ENCODE data around the gene RALGAPA1. TPM values are rescaled to one million over a fixed set of nuclear protein-coding genes. Genes with fewer than 3 reads are reported as not detected.
"Not testable (repeated sequence)": the region's sequence is repeated elsewhere in the genome, so short reads cannot be mapped to it uniquely, and the experiment has no call there.

The RALGAPA1 gene
- polyA plus RNA-seq, 3 donors from 2014 or later = 13.1 to 31.2 (median 19.8) TPM

DNA sequence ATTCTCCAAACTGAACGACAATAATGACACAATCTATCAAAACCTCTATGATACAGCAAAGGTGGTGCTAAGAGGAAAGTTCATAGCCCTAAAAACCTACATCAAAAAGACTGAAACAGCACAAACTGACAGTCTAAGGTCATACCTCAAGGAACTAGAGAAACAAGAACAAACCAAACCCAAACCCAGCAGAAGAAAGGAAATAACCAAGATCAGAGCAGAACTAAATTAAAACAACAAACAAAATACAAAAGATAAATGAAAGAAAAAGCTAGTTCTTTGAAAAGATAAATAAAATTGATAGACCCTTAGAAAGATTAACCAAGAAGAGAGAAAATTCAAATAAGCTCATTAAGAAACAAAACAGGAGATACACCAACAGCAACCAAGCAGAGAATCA is 75.6 kb downstream of the RALGAPA1 start:
- H3K27ac Mint-ChIP-seq; H3K4me3 Mint-ChIP-seq; H3K9me3 Mint-ChIP-seq; H3K4me1 Mint-ChIP-seq; DNase-seq; H3K27me3 Mint-ChIP-seq (ENCODE audit: low read depth in 3 of 3): not testable (repeated sequence)
- peaks cover 37 to 46% (median 39%) of the 10 kb centered on the region in 3 donors for H3K36me3 Mint-ChIP-seq

DNA sequence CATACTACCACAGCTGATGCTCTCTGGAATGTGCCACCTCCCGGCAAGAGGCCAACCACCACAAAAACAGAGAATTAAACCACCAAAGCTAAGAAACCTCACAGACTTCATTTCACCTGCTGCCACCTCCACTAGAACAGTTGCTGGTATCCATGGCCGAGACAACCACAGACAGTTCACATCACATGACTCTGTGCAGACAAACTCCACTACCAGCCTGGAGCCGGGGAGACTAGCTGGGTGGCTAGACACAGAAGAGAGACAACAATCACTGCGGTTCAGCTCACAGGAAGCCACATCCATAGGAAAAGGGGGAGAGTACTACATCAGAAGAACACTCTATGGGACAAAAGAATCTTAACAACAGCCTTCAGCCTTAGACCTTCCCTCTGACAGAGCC is 78.2 kb downstream of the RALGAPA1 start:
- Mint-ChIP-seq H3K27ac (no peak overlapping the region), H3K4me1 (peaks cover 0 to 2% of the 10 kb centered on the region in 2 donors), H3K27me3 (ENCODE audit: low read depth in 3 of 3) (no peaks in the 10 kb centered on the region), H3K4me3 (no peak overlapping the region), H3K9me3 (no peaks in the 10 kb centered on the region), H3K36me3 (peaks cover 37 to 48% (median 46%) of the 10 kb centered on the region in 3 donors)
- no peak for DNase-seq

DNA sequence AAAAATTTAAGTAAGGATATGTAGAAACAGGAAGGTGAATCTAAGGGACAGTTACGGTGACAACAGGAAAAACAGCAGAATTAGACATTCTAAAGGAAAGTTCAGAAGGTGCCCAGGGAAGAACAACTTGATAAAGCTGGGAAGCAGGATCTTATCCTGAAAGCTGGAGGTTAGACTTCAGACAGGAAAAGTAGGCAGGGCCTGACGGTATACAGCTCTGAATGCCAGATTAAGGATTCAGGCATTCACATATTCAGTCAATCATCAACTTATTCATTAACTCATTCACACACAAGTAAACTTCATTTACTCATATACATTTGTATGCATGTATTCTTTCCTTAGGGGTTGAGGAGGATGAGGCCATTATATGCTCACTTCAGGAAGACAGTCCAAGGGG is 81.3 kb downstream of the RALGAPA1 start:
- no peak for DNase-seq
- Mint-ChIP-seq H3K9me3 (no peaks in the 10 kb centered on the region), H3K4me1 (peaks cover 0 to 2% of the 10 kb centered on the region in 2 donors), H3K36me3 (peaks cover 24 to 35% (median 29%) of the 10 kb centered on the region in 3 donors), H3K27me3 (ENCODE audit: low read depth in 3 of 3) (no peaks in the 10 kb centered on the region), H3K4me3 (no peak overlapping the region), H3K27ac (peak overlapping the region in 1 of 6 donors; percentile 55)

DNA sequence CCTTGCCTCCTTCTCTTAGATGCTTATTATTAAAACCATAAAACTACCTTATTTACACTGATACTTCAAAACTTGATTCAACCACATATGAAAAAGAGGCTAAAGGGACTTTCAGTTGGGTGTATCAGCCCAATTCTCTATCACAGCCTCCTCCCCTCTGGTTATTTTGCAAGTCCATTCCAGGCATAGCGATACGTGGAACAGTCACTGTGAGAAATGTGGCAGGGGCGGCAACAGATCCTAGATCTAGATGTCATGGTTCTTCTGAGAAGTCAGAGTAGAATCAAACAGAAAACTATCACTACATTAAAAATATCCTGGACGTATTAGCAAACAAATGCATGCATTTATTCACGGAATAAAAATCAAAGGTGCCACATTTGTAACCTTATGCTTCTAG is 83.2 kb downstream of the RALGAPA1 start:
- Mint-ChIP-seq H3K36me3 (peaks cover 26 to 39% (median 30%) of the 10 kb centered on the region in 3 donors), H3K4me3 (no peak overlapping the region), H3K9me3 (no peaks in the 10 kb centered on the region)

DNA sequence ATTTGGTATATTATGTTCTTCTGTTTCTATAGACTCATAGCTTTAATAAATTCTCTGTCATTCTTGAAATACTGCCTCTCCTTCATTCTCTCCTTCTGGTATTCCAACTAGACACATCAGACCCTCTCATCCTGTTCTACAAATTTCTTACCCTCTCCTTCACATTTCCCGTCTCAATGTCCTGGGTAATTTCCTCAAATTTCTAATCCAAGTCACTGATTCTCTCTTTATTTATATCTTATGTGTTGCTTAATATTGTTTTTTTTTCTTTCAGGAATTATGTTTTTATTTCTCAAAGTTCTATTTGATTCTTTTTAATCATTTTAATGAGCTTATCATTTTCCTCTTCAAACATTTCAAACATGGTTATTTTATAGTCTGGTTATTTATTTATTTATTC is 94.0 kb downstream of the RALGAPA1 start:
- no peak overlapping the region for H3K4me3 Mint-ChIP-seq
- H3K4me1 Mint-ChIP-seq = no peaks in the 10 kb centered on the region
- no peak overlapping the region for H3K27ac Mint-ChIP-seq
- H3K36me3 Mint-ChIP-seq = peaks cover 24 to 39% (median 39%) of the 10 kb centered on the region in 3 donors
- peaks cover 0 to 2% (median 0%) of the 10 kb centered on the region in 6 donors for H3K9me3 Mint-ChIP-seq
- DNase-seq = no peak
- no peaks in the 10 kb centered on the region for H3K27me3 Mint-ChIP-seq (ENCODE audit: low read depth in 3 of 3)

More for the DNA sequence above, 83.2 kb downstream of the RALGAPA1 start:
- DNase-seq = no peak
- Mint-ChIP-seq H3K4me1 (peaks cover 0 to 2% of the 10 kb centered on the region in 2 donors), H3K27ac (no peak overlapping the region), H3K27me3 (ENCODE audit: low read depth in 3 of 3) (peaks cover 0 to 2% (median 0%) of the 10 kb centered on the region in 3 donors)

DNA sequence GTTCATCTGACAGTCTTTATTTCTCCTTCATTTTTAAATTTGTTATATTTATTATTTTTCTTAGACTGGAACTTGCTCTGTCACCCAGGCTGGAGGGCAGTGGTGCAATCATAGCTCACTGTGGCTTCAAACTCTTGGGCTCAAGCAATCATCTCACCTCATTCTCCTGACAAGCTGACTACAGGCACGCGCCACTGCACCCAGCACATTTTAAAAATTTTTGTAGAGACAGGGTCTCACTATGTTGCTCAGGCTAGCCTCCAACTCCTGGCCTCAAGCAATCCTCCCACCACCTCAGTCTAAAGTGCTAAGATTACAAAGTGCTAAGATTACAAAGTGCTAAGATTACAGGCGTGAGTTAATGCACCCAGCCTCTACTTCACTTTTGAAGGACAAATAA is 96.6 kb downstream of the RALGAPA1 start:
- no peak for DNase-seq
- Mint-ChIP-seq H3K4me3 (no peak overlapping the region), H3K9me3 (peaks cover 0 to 2% (median 0%) of the 10 kb centered on the region in 6 donors), H3K27me3 (ENCODE audit: low read depth in 3 of 3) (no peaks in the 10 kb centered on the region), H3K36me3 (peaks cover 23 to 51% (median 46%) of the 10 kb centered on the region in 3 donors), H3K4me1 (no peaks in the 10 kb centered on the region), H3K27ac (no peak overlapping the region)

DNA sequence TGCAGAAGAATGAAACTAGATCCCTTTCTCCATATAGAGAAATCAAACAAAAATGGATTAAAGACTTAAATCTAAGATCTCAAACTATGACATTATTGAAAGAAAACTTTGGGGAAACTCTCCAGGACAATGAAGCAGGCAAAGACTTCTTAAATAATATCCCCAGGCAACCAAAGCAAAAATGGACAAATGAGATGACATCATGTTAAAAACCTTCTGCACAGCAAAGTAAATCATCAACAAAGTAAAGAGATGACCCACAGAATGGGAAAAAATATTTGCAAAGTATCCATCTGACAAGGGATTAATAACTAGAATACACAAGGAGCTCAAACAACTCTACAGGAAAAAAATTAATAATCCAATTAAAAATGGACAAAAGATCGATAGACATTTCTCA is 101.0 kb downstream of the RALGAPA1 start:
- Mint-ChIP-seq H3K9me3 (peaks cover 0 to 2% (median 0%) of the 10 kb centered on the region in 6 donors), H3K27ac (no peak overlapping the region), H3K27me3 (ENCODE audit: low read depth in 3 of 3) (no peaks in the 10 kb centered on the region), H3K36me3 (peaks cover 20 to 55% (median 43%) of the 10 kb centered on the region in 3 donors), H3K4me3 (no peak overlapping the region), H3K4me1 (no peaks in the 10 kb centered on the region)
- no peak for DNase-seq

DNA sequence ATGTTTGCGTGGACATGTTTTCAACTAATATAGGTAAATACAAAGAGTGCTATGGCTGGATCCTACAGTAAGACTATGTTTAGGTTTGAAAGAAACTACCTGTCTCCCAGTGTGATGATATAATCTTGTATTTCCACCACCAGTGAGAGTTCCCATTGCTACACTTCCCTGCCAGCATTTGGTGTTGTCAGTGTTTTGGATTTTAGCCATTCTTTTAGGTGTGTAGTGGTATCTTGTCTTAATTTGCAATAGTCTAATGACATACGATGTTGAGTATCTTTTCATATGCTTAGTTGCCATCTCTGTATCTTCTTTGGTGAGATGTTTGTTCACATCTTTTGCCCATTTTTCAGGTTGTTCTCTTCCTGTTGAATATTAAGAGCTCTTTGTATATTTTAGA is 103.5 kb downstream of the RALGAPA1 start:
- Mint-ChIP-seq H3K9me3 (no peaks in the 10 kb centered on the region), H3K27ac (no peak overlapping the region), H3K36me3 (peaks cover 24 to 49% (median 42%) of the 10 kb centered on the region in 3 donors), H3K4me3 (no peak overlapping the region), H3K27me3 (ENCODE audit: low read depth in 3 of 3) (no peaks in the 10 kb centered on the region), H3K4me1 (no peaks in the 10 kb centered on the region)
- DNase-seq = no peak

DNA sequence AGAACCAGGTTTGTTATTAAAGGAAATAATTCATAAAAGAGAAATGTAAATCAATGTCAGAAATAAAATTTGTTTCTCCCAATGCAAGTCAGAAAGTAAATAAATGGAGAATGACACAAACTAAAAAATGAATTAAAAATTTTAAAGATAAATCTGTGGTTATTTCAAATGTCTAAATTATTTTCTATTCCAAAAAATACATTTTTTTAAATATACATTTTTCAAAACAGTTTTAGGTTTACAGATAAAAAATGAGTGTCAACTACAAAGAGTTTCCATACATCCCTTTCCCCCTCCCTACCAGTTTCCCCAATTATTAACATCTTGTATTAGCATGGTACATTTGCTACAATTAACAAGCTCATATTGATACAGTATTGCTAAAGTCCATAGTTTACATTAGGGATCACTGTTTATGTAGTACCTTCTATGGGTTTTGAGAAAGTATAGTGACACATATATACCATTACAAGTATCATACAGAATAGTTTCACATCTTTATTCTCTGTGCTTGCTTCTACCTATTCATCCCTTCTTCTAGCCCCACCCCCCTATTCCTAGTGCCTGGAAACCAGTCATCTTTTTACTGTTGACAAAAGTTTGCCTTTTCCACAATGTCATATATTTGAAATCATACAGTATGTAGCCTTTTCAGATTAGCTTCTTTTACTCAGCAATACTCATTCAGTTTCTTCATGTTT is 104.2 kb downstream of the RALGAPA1 start:
- no peaks in the 10 kb centered on the region for H3K27me3 Mint-ChIP-seq (ENCODE audit: low read depth in 3 of 3)
- no peak for DNase-seq
- H3K27ac Mint-ChIP-seq = peak overlapping the region in 1 of 6 donors; percentile 9
- H3K36me3 Mint-ChIP-seq = peaks cover 24 to 45% (median 42%) of the 10 kb centered on the region in 3 donors
- no peaks in the 10 kb centered on the region for H3K9me3 Mint-ChIP-seq
- no peak overlapping the region for H3K4me3 Mint-ChIP-seq
- no peaks in the 10 kb centered on the region for H3K4me1 Mint-ChIP-seq

DNA sequence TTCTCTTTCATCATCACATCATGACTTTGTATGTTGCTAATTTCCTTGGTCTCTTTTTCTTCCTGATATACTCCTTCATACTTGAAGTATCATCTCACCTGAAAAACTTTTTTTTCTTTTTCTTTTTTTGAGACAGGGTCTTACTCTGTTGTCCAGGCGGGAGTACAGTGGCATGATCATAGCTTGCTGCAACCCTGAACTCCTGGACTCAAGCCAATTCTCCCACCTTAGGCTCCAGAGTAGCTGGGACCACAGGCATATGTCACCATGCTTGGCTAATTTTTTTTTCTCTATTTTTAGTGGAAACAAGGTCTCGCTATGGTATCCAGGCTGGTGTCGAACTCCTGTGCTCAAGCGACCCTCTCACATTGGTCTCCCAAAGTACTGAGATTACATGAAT is 107.6 kb downstream of the RALGAPA1 start:
- Mint-ChIP-seq H3K4me3 (no peak overlapping the region), H3K36me3 (peaks cover 16 to 23% (median 23%) of the 10 kb centered on the region in 3 donors), H3K4me1 (peaks cover 9 to 13% of the 10 kb centered on the region in 2 donors), H3K9me3 (no peaks in the 10 kb centered on the region), H3K27me3 (ENCODE audit: low read depth in 3 of 3) (no peaks in the 10 kb centered on the region), H3K27ac (no peak overlapping the region)
- no peak for DNase-seq

DNA sequence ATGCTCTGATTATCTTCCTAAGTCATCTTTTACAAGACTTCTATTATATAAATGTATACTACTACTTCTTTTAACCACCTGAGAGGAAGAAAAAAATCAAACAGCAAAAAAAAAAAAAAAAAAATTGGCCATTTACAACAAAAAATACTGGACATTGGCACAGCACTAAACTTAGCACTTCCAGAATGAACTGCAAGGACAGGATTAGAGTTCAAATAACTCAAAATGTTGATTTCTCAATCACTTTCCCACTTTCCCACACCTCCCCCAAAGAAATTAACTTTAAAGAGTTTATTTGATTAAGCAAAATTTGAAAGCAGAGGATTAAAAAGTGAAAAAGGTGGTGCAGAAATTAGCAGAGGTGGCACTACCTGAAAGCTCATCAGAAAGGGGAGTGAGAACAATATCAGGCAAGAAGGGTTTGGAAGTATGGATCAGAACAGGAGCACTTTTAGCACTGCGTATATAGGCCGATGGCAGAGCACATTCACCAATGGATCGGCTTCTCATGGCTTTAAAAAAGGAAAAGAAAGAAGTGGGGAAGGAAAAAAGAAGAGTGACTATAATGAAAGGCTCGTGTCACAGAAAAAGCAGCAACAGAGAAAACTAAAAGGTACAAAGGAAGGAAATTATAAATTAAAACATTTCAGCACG is 109.2 kb downstream of the RALGAPA1 start:
- no peak overlapping the region for H3K27ac Mint-ChIP-seq
- DNase-seq = no peak

DNA sequence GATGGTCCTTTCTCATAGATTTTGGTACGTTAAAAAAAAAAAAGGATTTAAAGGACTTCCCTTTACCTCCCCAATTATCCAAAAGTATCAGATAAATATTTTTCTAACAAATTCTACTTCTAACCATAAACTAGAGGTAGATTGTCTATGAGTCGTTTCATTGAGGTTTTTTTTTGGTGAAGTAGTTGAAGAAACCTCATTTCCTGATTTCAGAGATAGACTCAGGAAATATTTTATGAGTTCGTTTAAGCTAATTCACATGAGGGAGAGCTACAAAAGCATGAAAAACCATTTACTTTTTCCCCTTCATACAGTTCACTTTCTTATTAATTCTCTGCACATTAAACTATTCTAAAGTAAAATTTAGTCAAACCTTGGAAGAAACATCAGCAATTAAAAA is 112.5 kb downstream of the RALGAPA1 start:
- Mint-ChIP-seq H3K27ac (peak overlapping the region in 5 of 6 donors; percentile 5 to 74 (median 30)), H3K4me3 (peak overlapping the region in 2 of 5 donors; percentile 15), H3K36me3 (peaks cover 3 to 5% (median 4%) of the 10 kb centered on the region in 3 donors), H3K9me3 (no peaks in the 10 kb centered on the region), H3K4me1 (peaks cover 12 to 25% of the 10 kb centered on the region in 2 donors), H3K27me3 (ENCODE audit: low read depth in 3 of 3) (no peaks in the 10 kb centered on the region)
- no peak for DNase-seq

More for the DNA sequence above, 109.2 kb downstream of the RALGAPA1 start:
- H3K27me3 Mint-ChIP-seq (ENCODE audit: low read depth in 3 of 3) = no peaks in the 10 kb centered on the region
- H3K4me3 Mint-ChIP-seq = no peak overlapping the region
- peaks cover 12 to 25% of the 10 kb centered on the region in 2 donors for H3K4me1 Mint-ChIP-seq
- H3K9me3 Mint-ChIP-seq = no peaks in the 10 kb centered on the region
- H3K36me3 Mint-ChIP-seq = peaks cover 7 to 14% (median 9%) of the 10 kb centered on the region in 3 donors

DNA sequence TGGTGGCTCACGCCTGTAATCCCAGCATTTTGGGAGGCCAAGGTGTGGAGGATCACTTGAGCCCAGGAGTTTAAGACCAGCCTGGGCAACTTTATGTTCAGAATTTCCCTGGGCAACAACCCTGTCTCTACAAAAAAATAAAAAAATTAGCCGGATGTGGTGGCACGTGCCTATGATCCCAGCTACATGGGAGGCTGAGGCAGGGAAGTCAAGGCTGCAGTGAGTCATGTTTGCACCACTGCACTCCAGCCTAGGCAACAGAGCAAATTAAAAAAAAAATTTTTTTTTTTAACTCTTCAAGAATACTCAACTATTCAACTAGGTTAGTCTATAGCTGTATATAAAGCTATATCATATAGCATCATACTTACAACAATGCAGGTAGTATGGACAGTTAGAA is 113.0 kb downstream of the RALGAPA1 start:
- no peak for DNase-seq
- H3K4me3 Mint-ChIP-seq = peak overlapping the region in 1 of 5 donors; percentile 15
- H3K27ac Mint-ChIP-seq = no peak overlapping the region
- peaks cover 12 to 25% of the 10 kb centered on the region in 2 donors for H3K4me1 Mint-ChIP-seq
- peaks cover 0 to 3% (median under 1%) of the 10 kb centered on the region in 3 donors for H3K36me3 Mint-ChIP-seq
- H3K9me3 Mint-ChIP-seq = no peaks in the 10 kb centered on the region
- H3K27me3 Mint-ChIP-seq (ENCODE audit: low read depth in 3 of 3) = no peaks in the 10 kb centered on the region

DNA sequence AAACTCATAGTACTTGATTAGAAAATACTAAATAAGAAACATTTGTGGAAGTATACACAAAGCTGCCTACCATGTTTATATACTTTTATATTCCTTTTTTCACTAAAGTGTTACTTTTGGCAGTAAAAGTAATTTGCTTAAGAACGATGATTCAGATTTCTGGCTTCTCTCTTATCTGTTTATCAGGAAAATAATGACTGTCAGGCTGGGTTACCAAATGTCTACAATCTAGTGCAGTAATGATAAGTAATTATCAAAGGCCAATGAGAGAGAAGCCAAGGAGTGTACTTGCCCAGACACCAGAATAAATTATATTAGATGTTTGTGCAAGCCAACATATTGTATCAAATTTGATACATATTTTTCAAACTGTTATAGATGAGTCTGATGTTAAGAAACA is 113.4 kb downstream of the RALGAPA1 start:
- Mint-ChIP-seq H3K27ac (peak overlapping the region in 1 of 6 donors; percentile 37), H3K4me1 (peaks cover 12 to 25% of the 10 kb centered on the region in 2 donors), H3K9me3 (no peaks in the 10 kb centered on the region), H3K36me3 (peaks cover 0 to 3% (median 0%) of the 10 kb centered on the region in 3 donors), H3K4me3 (no peak overlapping the region), H3K27me3 (ENCODE audit: low read depth in 3 of 3) (no peaks in the 10 kb centered on the region)
- no peak for DNase-seq
